ENCODE measurements around the gene PYCR2. TPM values are rescaled to one million over a fixed set of nuclear protein-coding genes. Genes with fewer than 3 reads are reported as not detected.

Gene PYCR2
- total RNA-seq, 1 donor from 2014 or later = 47.4 TPM

DNA sequence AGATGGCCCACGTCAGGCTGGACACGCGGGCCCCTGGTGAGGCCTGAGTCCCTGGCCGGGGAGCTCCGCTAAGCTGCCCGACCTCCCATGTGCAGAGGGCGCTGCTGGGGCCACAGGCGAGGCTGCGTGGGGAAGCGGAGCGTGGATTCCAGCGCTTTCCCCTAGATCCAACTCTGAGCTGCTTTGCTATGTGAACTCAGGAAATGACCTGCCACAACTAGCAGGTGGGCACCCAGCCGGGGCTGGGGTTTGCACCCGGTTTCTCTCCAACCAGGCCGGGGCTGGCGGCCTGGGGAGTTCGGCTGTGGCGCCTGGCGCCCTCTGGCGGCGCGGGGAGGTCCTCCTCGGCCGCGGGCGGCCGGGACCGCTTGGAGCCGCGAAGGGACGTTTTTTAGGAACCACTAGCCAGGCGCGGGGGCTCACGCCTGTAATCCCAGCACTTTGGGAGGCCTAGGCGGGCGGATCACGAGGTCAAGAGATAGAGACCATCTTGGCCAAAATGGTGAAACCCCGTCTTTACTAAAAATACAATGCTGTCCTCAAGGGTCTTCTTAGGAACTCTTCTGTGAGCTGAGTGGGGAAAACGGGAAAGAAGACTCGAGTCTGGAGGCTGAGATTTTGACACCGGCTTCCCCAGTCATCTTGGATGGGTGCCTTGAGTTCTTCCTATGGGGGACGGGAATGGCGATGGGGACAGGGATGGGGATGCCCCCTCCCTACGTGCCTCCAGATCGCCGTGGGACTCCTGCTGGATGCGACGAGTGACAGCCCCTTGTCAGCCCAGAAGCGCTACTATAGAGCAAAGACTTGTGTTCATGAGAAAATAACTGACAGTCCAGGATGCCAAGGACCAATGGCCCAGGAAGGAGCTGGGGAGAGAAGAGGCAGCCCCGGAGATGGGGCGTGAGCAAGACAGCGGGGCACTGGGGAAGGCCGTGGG lies 12.6 kb downstream of the PYCR2 start:
- intact Hi-C loops (cut with DNase I) = loop anchor here (5.0 to 10.0 kb wide), 2 partner anchors 63 to 434 kb away; no protein-coding TSS in a partner anchor
- peaks cover 0 to 5% of the 10 kb centered on the region in 2 donors for H3K36me3 ChIP-seq
- no peaks in the 10 kb centered on the region for H3K27me3 ChIP-seq
- no peak overlapping the region for H3K4me3 ChIP-seq
- H3K27ac ChIP-seq = no peak overlapping the region
- no peaks in the 10 kb centered on the region for H3K9me3 ChIP-seq
- peak in 1 of 2 donors; percentile 28 for TF ChIP-seq POLR2AphosphoS5 (IDR thresholded peaks at IDR 0.05; ENCODE audit: insufficient read depth in 1 of 2, low read depth in 1 of 2)
- no peak for TF ChIP-seq POLR2A (IDR thresholded peaks at IDR 0.05)
- TF ChIP-seq, protein P1, sequence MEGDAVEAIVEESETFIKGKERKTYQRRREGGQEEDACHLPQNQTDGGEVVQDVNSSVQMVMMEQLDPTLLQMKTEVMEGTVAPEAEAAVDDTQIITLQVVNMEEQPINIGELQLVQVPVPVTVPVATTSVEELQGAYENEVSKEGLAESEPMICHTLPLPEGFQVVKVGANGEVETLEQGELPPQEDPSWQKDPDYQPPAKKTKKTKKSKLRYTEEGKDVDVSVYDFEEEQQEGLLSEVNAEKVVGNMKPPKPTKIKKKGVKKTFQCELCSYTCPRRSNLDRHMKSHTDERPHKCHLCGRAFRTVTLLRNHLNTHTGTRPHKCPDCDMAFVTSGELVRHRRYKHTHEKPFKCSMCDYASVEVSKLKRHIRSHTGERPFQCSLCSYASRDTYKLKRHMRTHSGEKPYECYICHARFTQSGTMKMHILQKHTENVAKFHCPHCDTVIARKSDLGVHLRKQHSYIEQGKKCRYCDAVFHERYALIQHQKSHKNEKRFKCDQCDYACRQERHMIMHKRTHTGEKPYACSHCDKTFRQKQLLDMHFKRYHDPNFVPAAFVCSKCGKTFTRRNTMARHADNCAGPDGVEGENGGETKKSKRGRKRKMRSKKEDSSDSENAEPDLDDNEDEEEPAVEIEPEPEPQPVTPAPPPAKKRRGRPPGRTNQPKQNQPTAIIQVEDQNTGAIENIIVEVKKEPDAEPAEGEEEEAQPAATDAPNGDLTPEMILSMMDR (IDR thresholded peaks at IDR 0.05) = peak; percentile 72 to 81 (median 80)
- no peak for DNase-seq (ENCODE audit: extremely low spot score in 2 of 2)
- no peaks in the 10 kb centered on the region for H3K4me1 ChIP-seq

DNA sequence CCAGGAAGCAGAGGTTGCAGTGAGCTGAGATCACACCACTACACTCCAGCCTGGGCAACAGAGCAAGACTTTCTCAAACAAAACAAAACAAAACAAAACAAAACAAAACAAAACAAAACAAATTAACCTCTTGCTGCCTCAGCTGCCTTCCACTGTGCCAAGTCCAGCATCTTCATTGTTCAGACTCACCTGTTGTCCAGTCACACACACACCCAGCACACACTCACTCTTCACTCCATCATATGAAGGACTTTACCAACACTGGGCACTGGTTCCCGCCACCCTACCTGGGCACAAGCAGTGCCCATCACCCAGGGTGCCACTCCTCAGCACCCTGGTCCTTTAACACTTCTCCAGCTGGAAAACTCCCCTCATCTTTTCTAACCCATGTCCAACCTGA lies 14.6 kb downstream of the PYCR2 start:
- no peak for DNase-seq (ENCODE audit: extremely low spot score in 2 of 2)
- Histone ChIP-seq H3K27ac (no peak overlapping the region), H3K9me3 (no peaks in the 10 kb centered on the region), H3K4me3 (no peak overlapping the region), H3K4me1 (no peaks in the 10 kb centered on the region), H3K27me3 (no peaks in the 10 kb centered on the region), H3K36me3 (peaks cover 0 to 5% of the 10 kb centered on the region in 2 donors)
- intact Hi-C loops (cut with DNase I) = no loop called here
- no peak for TF ChIP-seq POLR2AphosphoS5 (IDR thresholded peaks at IDR 0.05; ENCODE audit: insufficient read depth in 1 of 2, low read depth in 1 of 2)
- TF ChIP-seq POLR2A (IDR thresholded peaks at IDR 0.05) = no peak
- TF ChIP-seq, protein P1 (IDR thresholded peaks at IDR 0.05) = no peak

GRCh38 chr1:225908773-225909172 lies 15.3 kb downstream of the PYCR2 start:
- Histone ChIP-seq H3K4me3 (no peak overlapping the region), H3K9me3 (no peaks in the 10 kb centered on the region), H3K27me3 (no peaks in the 10 kb centered on the region), H3K4me1 (no peaks in the 10 kb centered on the region), H3K27ac (no peak overlapping the region), H3K36me3 (peaks cover 0 to 5% of the 10 kb centered on the region in 2 donors)
- intact Hi-C loops (cut with DNase I) = no loop called here
- TF ChIP-seq, protein P1 (IDR thresholded peaks at IDR 0.05) = no peak
- no peak for DNase-seq (ENCODE audit: extremely low spot score in 2 of 2)

- peaks cover 0 to 5% of the 10 kb centered on the region in 2 donors for H3K36me3 ChIP-seq
- intact Hi-C loops (cut with DNase I) = no loop called here
- TF ChIP-seq POLR2AphosphoS5 (IDR thresholded peaks at IDR 0.05; ENCODE audit: insufficient read depth in 1 of 2, low read depth in 1 of 2) = no peak
- H3K27me3 ChIP-seq = no peaks in the 10 kb centered on the region
- no peak for DNase-seq (ENCODE audit: extremely low spot score in 2 of 2)
- no peaks in the 10 kb centered on the region for H3K4me1 ChIP-seq
- H3K9me3 ChIP-seq = no peaks in the 10 kb centered on the region
- H3K4me3 ChIP-seq = no peak overlapping the region
- no peak overlapping the region for H3K27ac ChIP-seq
Measured at GRCh38 chr1:225908013-225908640, 15.9 kb downstream of the PYCR2 start.

- DNase-seq (ENCODE audit: extremely low spot score in 2 of 2) = no peak
- TF ChIP-seq POLR2A (IDR thresholded peaks at IDR 0.05) = no peak
- TF ChIP-seq POLR2AphosphoS5 (IDR thresholded peaks at IDR 0.05; ENCODE audit: insufficient read depth in 1 of 2, low read depth in 1 of 2) = no peak
- TF ChIP-seq, protein P1 (IDR thresholded peaks at IDR 0.05) = no peak
- no peaks in the 10 kb centered on the region for H3K36me3 ChIP-seq
- H3K4me3 ChIP-seq = no peak overlapping the region
- no peaks in the 10 kb centered on the region for H3K9me3 ChIP-seq
- intact Hi-C loops (cut with DNase I) = no loop called here
- H3K4me1 ChIP-seq = no peaks in the 10 kb centered on the region
- no peak overlapping the region for H3K27ac ChIP-seq
- no peaks in the 10 kb centered on the region for H3K27me3 ChIP-seq
Measured at GRCh38 chr1:225907341-225907740, 16.7 kb downstream of the PYCR2 start.

All from vagina (tissue), 2 donors.